Motor neuron (in vitro differentiated cells): Measurements from ENCODE around the gene IFI27. TPM values are rescaled to one million over a fixed set of nuclear protein-coding genes. Genes with fewer than 3 reads are reported as not detected.

Source experiments
- total RNA-seq, 8 experiments: library from RNA; unstranded; fragments of 300-600 nt; gene quantifications; 2 replicates each; pipeline versions ENCODE4 v1.2.3 to v1.2.4, GENCODE V29; 2022

Gene IFI27
- total RNA-seq, 8 experiments from 2014 or later, result 3.3 to 795 (median 8.7) TPM

Other genes with a start within 250 kb of the IFI27 start
- 10 to 100 TPM in 2 of 8 experiments, 1 to 10 TPM in 3, not detected in 3; 8.9 to 29.9 (median 9.9) TPM for gene FAM181A, start 183.4 kb upstream of the IFI27 start, total RNA-seq
- 1 to 10 TPM in 3 of 8 experiments, under 1 TPM in 5; 0.07 to 2.1 (median 0.76) TPM for gene ASB2, start 134.2 kb upstream of the IFI27 start, total RNA-seq
- gene CCDC197, start 113.4 kb upstream of the IFI27 start, total RNA-seq, result under 1 TPM in 2 of 8 experiments, not detected in 6; 0.08 to 0.66 TPM
- gene OTUB2, start 84.4 kb upstream of the IFI27 start, total RNA-seq, result 1 to 10 TPM in 7 of 8 experiments, under 1 TPM in 1; 0.81 to 5.5 (median 3.9) TPM
- gene DDX24, start 29.5 kb upstream of the IFI27 start, total RNA-seq, result 100 to 1,000 TPM; 207 to 327 (median 243) TPM
- 10 to 100 TPM; 21.1 to 75.6 (median 30.4) TPM for gene IFI27L1, start 29.4 kb upstream of the IFI27 start, total RNA-seq
- gene IFI27L2, start 18.9 kb downstream of the IFI27 start, total RNA-seq, result 100 to 1,000 TPM in 3 of 8 experiments, 10 to 100 TPM in 5; 48.8 to 239 (median 90.8) TPM
- gene PPP4R4, start 63.6 kb downstream of the IFI27 start, total RNA-seq, result 10 to 100 TPM in 2 of 8 experiments, 1 to 10 TPM in 6; 2.1 to 13.8 (median 7.7) TPM
- 1 to 10 TPM in 1 of 8 experiments, under 1 TPM in 7; 0.25 to 1.9 (median 0.43) TPM for gene SERPINA10, start 182.5 kb downstream of the IFI27 start, total RNA-seq
- gene SERPINA6, start 212.6 kb downstream of the IFI27 start, total RNA-seq, result under 1 TPM in 5 of 8 experiments, not detected in 3; 0.13 to 0.97 (median 0.43) TPM